Renal cortical epithelial cell (primary cell): Measurements from ENCODE around the gene DKC1. TPM values are rescaled to one million over a fixed set of nuclear protein-coding genes. Genes with fewer than 3 reads are reported as not detected.

Experiments used
- DNase-seq: peaks from one replicate; pipeline ENCODE4 v3.0.0-alpha.2; 2011; ENCODE audit warnings: low read depth
- total RNA-seq: library from RNA; depleted of rRNA; stranded (reverse); fragments of >200 nt; gene quantifications from 2 replicates; pipeline ENCODE4 v1.2.3, GENCODE V29; 2014

The DKC1 gene
- 40.4 and 47.8 TPM in 2 replicates for total RNA-seq

GRCh38 chrX:154762537-154763296, at the start of gene DKC1:
TSS of gene DKC1 (plus strand) at chrX:154762864. CDS start at chrX:154762966, 102 bp downstream.
- DNase-seq = peak; percentile 86

GRCh38 chrX:154714925-154715324, 47.7 kb upstream of the DKC1 start:
- DNase-seq = peak; percentile 41

- no peak for DNase-seq
Measured at GRCh38 chrX:154715825-154716224, 46.8 kb upstream of the DKC1 start.

- no peak for DNase-seq
Measured at GRCh38 chrX:154717824-154718223, 44.8 kb upstream of the DKC1 start.

- DNase-seq = no peak
Measured at GRCh38 chrX:154718616-154719015, 44.0 kb upstream of the DKC1 start.

- peak; percentile 72 for DNase-seq
Measured at GRCh38 chrX:154719132-154719675, 43.5 kb upstream of the DKC1 start.

GRCh38 chrX:154720067-154720466, 42.6 kb upstream of the DKC1 start:
- no peak for DNase-seq

GRCh38 chrX:154721155-154721554, 41.5 kb upstream of the DKC1 start:
- DNase-seq = no peak

- no peak for DNase-seq
Measured at GRCh38 chrX:154724993-154725756, 37.5 kb upstream of the DKC1 start.

- DNase-seq = no peak
Measured at GRCh38 chrX:154727418-154727817, 35.2 kb upstream of the DKC1 start.

GRCh38 chrX:154727871-154728270, 34.8 kb upstream of the DKC1 start:
- peak; percentile 66 for DNase-seq

- no peak for DNase-seq
Measured at GRCh38 chrX:154728431-154729190, 34.1 kb upstream of the DKC1 start.

- no peak for DNase-seq
Measured at GRCh38 chrX:154729439-154729838, 33.2 kb upstream of the DKC1 start.

GRCh38 chrX:154730253-154730891, 32.3 kb upstream of the DKC1 start:
- DNase-seq = peak; percentile 90

GRCh38 chrX:154731184-154731583, 31.5 kb upstream of the DKC1 start:
- DNase-seq = no peak

GRCh38 chrX:154731881-154732280, 30.8 kb upstream of the DKC1 start:
- DNase-seq = no peak

GRCh38 chrX:154732421-154733065, 30.1 kb upstream of the DKC1 start:
- DNase-seq = peak; percentile 77

GRCh38 chrX:154733066-154733425, 29.6 kb upstream of the DKC1 start:
- no peak for DNase-seq

GRCh38 chrX:154734061-154734781, 28.4 kb upstream of the DKC1 start:
- DNase-seq = peak; percentile 80

GRCh38 chrX:154735695-154736393, 26.8 kb upstream of the DKC1 start:
- peak; percentile 87 for DNase-seq
